PFSK-1 (cell line): ENCODE results near the gene COLEC11.

ENCODE experiments used
- FOXP2 ChIP-seq: optimal IDR thresholded peaks from 2 replicates; pipeline ENCODE3; 2011; ENCODE audit warnings: borderline replicate concordance, control low read depth, inconsistent platforms; ENCODE audit not compliant: insufficient read depth; ENCODE audit errors: extremely low read length, extremely low read depth
- POLR2AphosphoS5 ChIP-seq: IDR thresholded peaks from 2 replicates; pipeline ENCODE4 v1.6.1; 2012; ENCODE audit warnings: low read depth, mild to moderate bottlenecking, control low read depth, low read length, moderate library complexity
- SIN3A ChIP-seq: IDR thresholded peaks from 2 replicates; pipeline ENCODE4 v1.6.1; 2012; ENCODE audit warnings: mild to moderate bottlenecking, low read length, moderate library complexity, borderline replicate concordance; ENCODE audit not compliant: insufficient read depth
- TAF1 ChIP-seq: IDR thresholded peaks from 2 replicates; pipeline ENCODE4 v1.6.1; 2012; ENCODE audit warnings: low read length, control low read depth, borderline replicate concordance; ENCODE audit not compliant: insufficient read depth
- TF ChIP-seq, protein P1 (sequence below), 2 experiments: IDR thresholded peaks; 2 replicates each; pipeline versions ENCODE4 v1.6.1 to v1.8.0; 2011 to 2012; ENCODE audit warnings: low read depth in 2 of 2, low read length in 2 of 2, control low read depth in 1 of 2, inconsistent platforms in 1 of 2, mild to moderate bottlenecking in 1 of 2, moderate library complexity in 1 of 2; ENCODE audit not compliant: insufficient read depth in 1 of 2

DNA sequence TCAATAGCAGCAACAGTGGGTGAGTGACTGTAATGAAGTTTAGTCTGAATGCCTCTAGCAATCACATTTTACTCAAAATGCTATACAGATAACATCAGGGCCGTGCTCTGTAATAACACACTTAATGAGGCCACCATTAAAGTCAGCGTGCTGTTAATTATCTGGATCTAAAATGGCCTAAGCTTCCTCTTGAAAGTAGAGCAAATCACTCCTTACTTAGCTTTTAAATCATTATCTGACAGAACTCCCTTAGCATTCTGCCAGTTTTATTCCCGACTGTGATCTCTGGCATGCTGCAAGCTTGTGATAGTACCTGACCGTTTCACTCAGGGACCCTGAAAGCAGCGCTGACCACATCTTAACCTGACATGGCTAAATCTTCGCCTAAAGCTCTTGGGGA lies 10.8 kb upstream of the COLEC11 start:
- TF ChIP-seq, protein P1, sequence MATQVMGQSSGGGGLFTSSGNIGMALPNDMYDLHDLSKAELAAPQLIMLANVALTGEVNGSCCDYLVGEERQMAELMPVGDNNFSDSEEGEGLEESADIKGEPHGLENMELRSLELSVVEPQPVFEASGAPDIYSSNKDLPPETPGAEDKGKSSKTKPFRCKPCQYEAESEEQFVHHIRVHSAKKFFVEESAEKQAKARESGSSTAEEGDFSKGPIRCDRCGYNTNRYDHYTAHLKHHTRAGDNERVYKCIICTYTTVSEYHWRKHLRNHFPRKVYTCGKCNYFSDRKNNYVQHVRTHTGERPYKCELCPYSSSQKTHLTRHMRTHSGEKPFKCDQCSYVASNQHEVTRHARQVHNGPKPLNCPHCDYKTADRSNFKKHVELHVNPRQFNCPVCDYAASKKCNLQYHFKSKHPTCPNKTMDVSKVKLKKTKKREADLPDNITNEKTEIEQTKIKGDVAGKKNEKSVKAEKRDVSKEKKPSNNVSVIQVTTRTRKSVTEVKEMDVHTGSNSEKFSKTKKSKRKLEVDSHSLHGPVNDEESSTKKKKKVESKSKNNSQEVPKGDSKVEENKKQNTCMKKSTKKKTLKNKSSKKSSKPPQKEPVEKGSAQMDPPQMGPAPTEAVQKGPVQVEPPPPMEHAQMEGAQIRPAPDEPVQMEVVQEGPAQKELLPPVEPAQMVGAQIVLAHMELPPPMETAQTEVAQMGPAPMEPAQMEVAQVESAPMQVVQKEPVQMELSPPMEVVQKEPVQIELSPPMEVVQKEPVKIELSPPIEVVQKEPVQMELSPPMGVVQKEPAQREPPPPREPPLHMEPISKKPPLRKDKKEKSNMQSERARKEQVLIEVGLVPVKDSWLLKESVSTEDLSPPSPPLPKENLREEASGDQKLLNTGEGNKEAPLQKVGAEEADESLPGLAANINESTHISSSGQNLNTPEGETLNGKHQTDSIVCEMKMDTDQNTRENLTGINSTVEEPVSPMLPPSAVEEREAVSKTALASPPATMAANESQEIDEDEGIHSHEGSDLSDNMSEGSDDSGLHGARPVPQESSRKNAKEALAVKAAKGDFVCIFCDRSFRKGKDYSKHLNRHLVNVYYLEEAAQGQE (IDR thresholded peaks at IDR 0.05; ENCODE audit: insufficient read depth in 1 of 2, low read depth in 2 of 2, low read length in 2 of 2), result no peak
- TF ChIP-seq POLR2AphosphoS5 (no peak; the same call in 1 of the 2 replicates), SIN3A (peak; percentile 69; the same call in 1 of the 2 replicates), TAF1 (no peak), FOXP2 (no peak)
